ENCODE measurements around the gene MED13L.

DNA sequence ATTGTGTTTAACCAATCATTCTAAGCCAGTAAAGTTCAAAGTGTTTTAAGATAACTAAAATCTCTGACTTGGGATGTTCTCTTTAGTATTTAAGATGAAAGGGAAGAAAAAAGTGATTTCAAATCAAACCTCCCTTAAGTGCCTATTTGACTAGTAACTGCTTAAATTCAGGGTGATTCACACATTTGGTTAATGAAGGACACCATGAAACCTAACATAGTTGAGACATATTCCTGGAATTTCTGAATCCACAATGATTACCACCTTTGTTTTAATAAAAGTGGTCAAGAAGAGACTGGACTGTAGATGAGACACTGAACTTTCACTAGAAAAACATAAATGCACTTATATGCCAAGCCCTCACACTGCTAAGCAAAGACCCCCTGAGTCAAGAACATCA, 138.7 kb downstream of the MED13L start:
- no peak for TF ChIP-seq EZH2 (IDR thresholded peaks at IDR 0.05; ENCODE audit: insufficient read depth, poor library complexity, severe bottlenecking)
- TF ChIP-seq EZH2phosphoT487 (IDR thresholded peaks at IDR 0.05; ENCODE audit: insufficient read depth, low read depth), result 0 out of 2 replicates have a peak, but pooled peaks have one; percentile 5
